ENCODE measurements around the gene ATP10B.

DNA sequence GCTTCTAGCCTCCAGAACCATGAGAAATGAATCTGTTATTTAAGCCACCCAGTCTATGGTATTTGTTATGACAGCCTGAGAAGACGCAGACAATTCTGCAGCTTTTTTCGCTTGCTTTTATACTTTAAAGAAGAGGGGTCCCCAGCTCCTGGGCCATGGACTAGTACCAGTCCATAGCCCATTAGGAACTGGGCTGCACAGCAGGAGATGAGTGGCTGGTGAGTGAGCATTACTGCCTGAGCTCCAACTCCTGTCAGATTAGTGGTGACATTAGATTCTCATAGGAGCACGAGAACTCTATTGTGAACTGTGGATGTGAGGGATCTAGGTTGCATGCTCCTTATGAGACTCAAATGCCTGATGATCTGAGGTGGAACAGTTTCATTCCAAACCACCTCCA, 278.7 kb downstream of the ATP10B start:
- TF ChIP-seq, protein P1, sequence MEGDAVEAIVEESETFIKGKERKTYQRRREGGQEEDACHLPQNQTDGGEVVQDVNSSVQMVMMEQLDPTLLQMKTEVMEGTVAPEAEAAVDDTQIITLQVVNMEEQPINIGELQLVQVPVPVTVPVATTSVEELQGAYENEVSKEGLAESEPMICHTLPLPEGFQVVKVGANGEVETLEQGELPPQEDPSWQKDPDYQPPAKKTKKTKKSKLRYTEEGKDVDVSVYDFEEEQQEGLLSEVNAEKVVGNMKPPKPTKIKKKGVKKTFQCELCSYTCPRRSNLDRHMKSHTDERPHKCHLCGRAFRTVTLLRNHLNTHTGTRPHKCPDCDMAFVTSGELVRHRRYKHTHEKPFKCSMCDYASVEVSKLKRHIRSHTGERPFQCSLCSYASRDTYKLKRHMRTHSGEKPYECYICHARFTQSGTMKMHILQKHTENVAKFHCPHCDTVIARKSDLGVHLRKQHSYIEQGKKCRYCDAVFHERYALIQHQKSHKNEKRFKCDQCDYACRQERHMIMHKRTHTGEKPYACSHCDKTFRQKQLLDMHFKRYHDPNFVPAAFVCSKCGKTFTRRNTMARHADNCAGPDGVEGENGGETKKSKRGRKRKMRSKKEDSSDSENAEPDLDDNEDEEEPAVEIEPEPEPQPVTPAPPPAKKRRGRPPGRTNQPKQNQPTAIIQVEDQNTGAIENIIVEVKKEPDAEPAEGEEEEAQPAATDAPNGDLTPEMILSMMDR (IDR thresholded peaks at IDR 0.05), result no peak
- TF ChIP-seq POLR2A (IDR thresholded peaks at IDR 0.05) (no peak), POLR2AphosphoS5 (IDR thresholded peaks at IDR 0.05; ENCODE audit: insufficient read depth in 1 of 2, low read depth in 1 of 2) (no peak)

All from vagina (tissue), 2 donors.